IMR-90 (cell line): Measurements from ENCODE around the gene HES6. TPM values are rescaled to one million over a fixed set of nuclear protein-coding genes. Genes with fewer than 3 reads are reported as not detected.
A peak's percentile ranks its signal among the peaks of the same experiment; 100 is the strongest.

Source experiments
- ATAC-seq: fragments of 200-7000 bp; cut with Tn5 transposase; 2 replicates; pipeline ENCODE4 v1.9.1; 2020; ENCODE audit warnings: low read depth, mild to moderate bottlenecking, moderate library complexity
- BruUV-seq: library from RNA; stranded (reverse); fragments of 400-500 nt; replicated peaks from 2 replicates; lab custom pipeline; 2021; lab: Mats Ljungman, UMichigan
- CTCF ChIA-PET: fragments of 300-600 bp; formaldehyde crosslinking; extraction: SDS; loops from one replicate; lab custom pipeline; 2021; ENCODE audit warnings: antibody characterized with exemption; lab: Yijun Ruan, JAX
- POLR2A ChIA-PET: fragments of 300-600 bp; sonication (Branson Sonifier 250); formaldehyde crosslinking; loops from one replicate; lab custom pipeline; 2022; ENCODE audit warnings: antibody characterized with exemption; ENCODE audit not compliant: unreplicated experiment; lab: Charles Lee
- DNase-seq: peaks from one replicate; pipeline ENCODE4 v3.0.0; 2013
- H2AFZ ChIP-seq: replicated peaks from 2 replicates; pipeline ENCODE3; 2013; ENCODE audit warnings: low read length, mild to moderate bottlenecking; ENCODE audit not compliant: poor library complexity
- H2AK5ac ChIP-seq: 2 replicates; pipeline ENCODE4 v1.6.1; 2013; ENCODE audit warnings: low read depth, low read length, inconsistent platforms
- H2AK9ac ChIP-seq: replicated peaks from 2 replicates; pipeline ENCODE3; 2013; ENCODE audit warnings: mild to moderate bottlenecking, low read depth, low read length, moderate library complexity; ENCODE audit not compliant: poor library complexity
- H2BK120ac ChIP-seq: 2 replicates; pipeline ENCODE4 v1.6.1; 2013; ENCODE audit warnings: low read depth, low read length, inconsistent platforms
- H2BK15ac ChIP-seq: 3 replicates; pipeline ENCODE4 v1.6.1; 2013; ENCODE audit warnings: low read depth, low read length, inconsistent platforms
- H2BK20ac ChIP-seq: 2 replicates; pipeline ENCODE4 v1.6.1; 2013; ENCODE audit warnings: low read depth, mild to moderate bottlenecking, inconsistent platforms, low read length, moderate library complexity
- H2BK5ac ChIP-seq: 2 replicates; pipeline ENCODE4 v1.6.1; 2013; ENCODE audit warnings: mild to moderate bottlenecking, low read depth, low read length, inconsistent platforms; ENCODE audit not compliant: poor library complexity, severe bottlenecking
- H3K14ac ChIP-seq: replicated peaks from 2 replicates; pipeline ENCODE4 v1.6.1; 2013; ENCODE audit warnings: low read depth, low read length, inconsistent platforms
- H3K18ac ChIP-seq: 2 replicates; pipeline ENCODE4 v1.6.1; 2013; ENCODE audit warnings: low read depth, low read length, control low read depth
- H3K23ac ChIP-seq: 2 replicates; pipeline ENCODE4 v1.6.1; 2013; ENCODE audit warnings: low read depth, low read length, inconsistent platforms
- H3K27ac ChIP-seq: 2 replicates; pipeline ENCODE4 v1.5.1; 2013; ENCODE audit warnings: mild to moderate bottlenecking, control low read depth, low read length; ENCODE audit not compliant: insufficient read depth
- H3K27me3 ChIP-seq: 2 replicates; pipeline ENCODE4 v1.6.1; 2013; ENCODE audit warnings: low read length; ENCODE audit not compliant: control insufficient read depth, insufficient read depth
- H3K36me3 ChIP-seq: 2 replicates; pipeline ENCODE4 v1.6.1; 2013; ENCODE audit warnings: low read length, mixed read lengths; ENCODE audit not compliant: control insufficient read depth, insufficient read depth
- H3K4ac ChIP-seq: 2 replicates; pipeline ENCODE4 v1.6.1; 2013; ENCODE audit warnings: low read depth, low read length, inconsistent platforms
- H3K4me1 ChIP-seq: 2 replicates; pipeline ENCODE4 v1.6.1; 2013; ENCODE audit warnings: low read length, mixed read lengths; ENCODE audit not compliant: control insufficient read depth, insufficient read depth
- H3K4me2 ChIP-seq: 2 replicates; pipeline ENCODE4 v1.6.1; 2013; ENCODE audit warnings: low read depth, mild to moderate bottlenecking, control low read depth, low read length, moderate library complexity
- H3K4me3 ChIP-seq: 2 replicates; pipeline ENCODE4 v1.5.1; 2013; ENCODE audit warnings: low read depth, mild to moderate bottlenecking, control low read depth, low read length, moderate library complexity; ENCODE audit not compliant: insufficient read depth
- H3K56ac ChIP-seq: 2 replicates; pipeline ENCODE4 v1.6.1; 2013; ENCODE audit warnings: low read length, inconsistent platforms; ENCODE audit not compliant: insufficient read depth; ENCODE audit errors: extremely low read depth
- H3K79me1 ChIP-seq, 2 experiments: 2 replicates each; pipeline ENCODE4 v1.6.1; 2013; ENCODE audit warnings: low read length in 2 of 2, inconsistent platforms in 1 of 2, low read depth in 1 of 2
- H3K9ac ChIP-seq: 2 replicates; pipeline ENCODE4 v1.6.1; 2013; ENCODE audit warnings: low read depth, low read length, control low read depth
- H3K9me1 ChIP-seq: 2 replicates; pipeline ENCODE4 v1.6.1; 2013; ENCODE audit warnings: low read length, inconsistent platforms; ENCODE audit not compliant: insufficient read depth
- H3K9me3 ChIP-seq: 2 replicates; pipeline ENCODE4 v1.6.1; 2013; ENCODE audit warnings: low read length; ENCODE audit not compliant: control insufficient read depth, insufficient read depth
- H4K20me1 ChIP-seq: 2 replicates; pipeline ENCODE4 v1.6.1; 2013; ENCODE audit warnings: low read length, inconsistent platforms; ENCODE audit not compliant: insufficient read depth
- H4K5ac ChIP-seq: 2 replicates; pipeline ENCODE4 v1.6.1; 2013; ENCODE audit warnings: mild to moderate bottlenecking, low read depth, low read length, control low read depth
- H4K8ac ChIP-seq, 2 experiments: 2 replicates each; pipeline ENCODE4 v1.6.1; 2013; ENCODE audit warnings: low read depth in 2 of 2, low read length in 2 of 2, control low read depth in 1 of 2, inconsistent platforms in 1 of 2
- H4K91ac ChIP-seq: 2 replicates; pipeline ENCODE4 v1.6.1; 2013; ENCODE audit warnings: low read depth, low read length, inconsistent platforms; ENCODE audit not compliant: insufficient read depth
- CEBPB ChIP-seq: IDR thresholded peaks from 2 replicates; pipeline ENCODE4 v1.6.1; 2012; ENCODE audit warnings: low read depth, low read length, improper control_type of control experiment
- CHD1 ChIP-seq: IDR thresholded peaks from 2 replicates; pipeline ENCODE4 v1.6.1; 2012; ENCODE audit warnings: low read depth, low read length, improper control_type of control experiment
- FOS ChIP-seq: fragments of 150-350 bp; IDR thresholded peaks from 2 replicates; pipeline ENCODE4 v1.6.1; 2016; ENCODE audit warnings: low read depth, low read length
- MAFK ChIP-seq: IDR thresholded peaks from 2 replicates; pipeline ENCODE4 v1.6.1; 2012; ENCODE audit warnings: low read depth, low read length, improper control_type of control experiment
- MAZ ChIP-seq: IDR thresholded peaks from 2 replicates; pipeline ENCODE4 v1.6.1; 2012; ENCODE audit warnings: low read depth, mild to moderate bottlenecking, low read length, improper control_type of control experiment, moderate library complexity, borderline replicate concordance
- MXI1 ChIP-seq: IDR thresholded peaks from 2 replicates; pipeline ENCODE4 v1.6.1; 2012; ENCODE audit warnings: low read depth, mild to moderate bottlenecking, low read length, moderate library complexity, borderline replicate concordance
- NFE2L2 ChIP-seq: fragments of 150-350 bp; IDR thresholded peaks from 2 replicates; pipeline ENCODE4 v1.6.1; 2016; ENCODE audit warnings: low read depth, mild to moderate bottlenecking, low read length
- POLR2A ChIP-seq: IDR thresholded peaks from 2 replicates; pipeline ENCODE4 v1.6.1; 2012; ENCODE audit warnings: mild to moderate bottlenecking, low read depth, low read length
- RAD21 ChIP-seq: IDR thresholded peaks from 2 replicates; pipeline ENCODE4 v1.6.1; 2012; ENCODE audit warnings: low read length, improper control_type of control experiment
- RCOR1 ChIP-seq: IDR thresholded peaks from 2 replicates; pipeline ENCODE4 v1.6.1; 2012; ENCODE audit warnings: mild to moderate bottlenecking, low read length, improper control_type of control experiment; ENCODE audit not compliant: insufficient replicate concordance
- RFX5 ChIP-seq: IDR thresholded peaks from 2 replicates; pipeline ENCODE4 v1.8.0; 2012; ENCODE audit warnings: low read depth, mild to moderate bottlenecking, low read length, moderate library complexity
- SMC3 ChIP-seq: fragments of 150-350 bp; IDR thresholded peaks from 2 replicates; pipeline ENCODE4 v1.6.1; 2016; ENCODE audit warnings: low read depth, mild to moderate bottlenecking, antibody characterized with exemption, low read length, moderate library complexity
- WGBS, 2 experiments: methylation state at CpG; one replicate each; pipeline versions ENCODE4 v1.1.5 to v1.1.7; 2013; ENCODE audit warnings: missing lambda C conversion rate in 2 of 2; ENCODE audit not compliant: insufficient read length in 1 of 2; ENCODE audit errors: extremely low coverage in 2 of 2; 5-methylcytosine and 5-hydroxymethylcytosine counted together
- dilution Hi-C: fragments of 300-500 bp; cut with HindIII; formaldehyde crosslinking; loops from one replicate; pipeline ENCODE4 v1.14.3; 2018; ENCODE audit warnings: low sequenced_read_pairs; ENCODE audit not compliant: unreplicated experiment
- in situ Hi-C: fragments of 300-500 bp; cut with MboI; formaldehyde crosslinking; loops from 3 replicates; pipeline ENCODE4 v1.14.3; 2019; ENCODE audit warnings: low sequenced_read_pairs, inconsistent platforms, mixed read lengths
- intact Hi-C: fragments of 100-400 bp; cut with micrococcal nuclease; formaldehyde crosslinking; loops from 2 replicates; pipeline ENCODE4 v1.10.0; 2022
- polyA plus RNA-seq, 3 experiments: library from polyadenylated mRNA; depleted of rRNA; stranded (reverse); fragments of >200 nt; gene quantifications; 2 replicates each; pipeline ENCODE4 v1.2.3, GENCODE V29; 2012; ENCODE audit warnings: low replicate concordance in 1 of 3
- total RNA-seq: library from RNA; depleted of rRNA; stranded (reverse); fragments of >200 nt; gene quantifications from 2 replicates; pipeline ENCODE4 v1.2.3, GENCODE V29; 2012
- TF ChIP-seq, protein P1 (sequence below): fragments of 150-350 bp; IDR thresholded peaks from 2 replicates; pipeline ENCODE4 v1.6.1; 2017; ENCODE audit warnings: mild to moderate bottlenecking, antibody characterized with exemption, low read length, low read depth
- TF ChIP-seq, protein P2 (sequence below): fragments of 150-350 bp; IDR thresholded peaks from 2 replicates; pipeline ENCODE4 v1.6.1; 2016; ENCODE audit warnings: low read depth, mild to moderate bottlenecking, low read length, moderate library complexity, borderline replicate concordance

HES6 gene
- total and polyA plus RNA-seq, 2 of the 4 experiments (the other 2 are of a cell fraction), result 1.3 to 3.3 TPM

DNA sequence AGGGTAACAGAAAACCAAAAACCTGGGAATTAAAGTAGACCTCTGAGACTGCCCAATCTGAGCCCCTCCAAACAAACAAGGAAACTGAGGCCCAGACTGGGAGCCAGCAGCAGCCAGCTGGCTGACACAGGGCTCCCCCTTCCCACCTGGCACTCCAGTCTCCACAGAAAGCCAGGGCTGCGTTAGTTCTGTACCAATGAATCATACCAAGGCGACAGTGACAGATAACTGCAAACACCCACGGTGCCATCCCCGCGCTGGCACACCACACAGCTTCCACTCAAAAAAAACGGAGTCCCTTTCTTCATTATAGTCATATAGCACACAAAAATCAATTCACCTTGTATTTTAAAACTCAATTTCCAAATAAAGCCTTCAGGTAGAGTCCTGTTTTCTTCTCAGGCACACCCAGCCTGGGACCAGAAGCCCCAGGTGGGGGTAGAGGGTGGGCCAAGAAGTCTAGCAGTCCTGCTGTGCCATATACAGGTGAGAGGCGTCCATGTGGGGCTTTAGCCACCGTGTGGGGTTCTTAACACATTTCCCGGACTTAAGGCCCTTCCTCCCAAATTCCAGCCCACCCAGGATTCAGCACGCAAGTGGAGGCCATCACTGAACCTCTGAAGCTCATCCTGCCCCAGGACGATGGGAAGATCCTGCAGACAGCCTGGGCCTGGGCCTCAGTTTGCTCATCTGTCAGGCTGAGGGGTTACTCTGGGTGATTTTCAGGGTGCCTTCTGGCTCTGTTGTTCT lies 47.3 kb upstream of the HES6 start:
- Histone ChIP-seq H3K36me3 (no peaks in the 10 kb centered on the region), H3K4me1 (peaks cover 23% of the 10 kb centered on the region), H3K4me3 (peak overlapping the region; percentile 69; the same call in 1 of the 2 replicates), H3K79me1 (peaks cover 20 to 52% of the 10 kb centered on the region in 2 experiments), H3K23ac (no peak overlapping the region; the same call in 1 of the 2 replicates), H3K18ac (no peak overlapping the region), H2BK120ac (no peak overlapping the region), H2AK9ac (peak overlapping the region; percentile 88), H2BK5ac (no peak overlapping the region), H2AK5ac (peak overlapping the region; percentile 11; the same call in 1 of the 2 replicates), H2BK20ac (no peak overlapping the region; the same call in 1 of the 2 replicates), H4K8ac (peak overlapping the region in 1 of 2 experiments; percentile 30; a peak in 1 of 4 replicates), H3K9me3 (no peaks in the 10 kb centered on the region), H3K27me3 (no peaks in the 10 kb centered on the region), H3K4ac (no peak overlapping the region; the same call in 1 of the 2 replicates), H3K4me2 (peak overlapping the region; percentile 81), H3K14ac (0 out of 2 replicates have a peak overlapping the region, but pooled peaks have one; percentile 12), H2BK15ac (0 out of 3 replicates have a peak overlapping the region, but pooled peaks have one; percentile 7), H3K27ac (peak overlapping the region; percentile 5; the same call in 1 of the 2 replicates), H3K9ac (no peak overlapping the region), H3K56ac (no peak overlapping the region), H4K20me1 (no peaks in the 10 kb centered on the region; the same call in 1 of the 2 replicates), H2AFZ (peak overlapping the region; percentile 92), H4K5ac (no peak overlapping the region), H3K9me1 (peaks cover 14% of the 10 kb centered on the region), H4K91ac (no peak overlapping the region)
- ChIA-PET POLR2A (interaction anchor here (0.5 kb wide), 1 partner anchor 51 kb away, joined by 3 read pairs; no protein-coding TSS in a partner anchor), CTCF (interaction anchor here (0.6 kb wide), 1 partner anchor 226 kb away, joined by 3 read pairs; no protein-coding TSS in a partner anchor)
- in situ Hi-C loops (no loop called here), intact Hi-C loops (loop anchor here (5.0 to 10.0 kb wide), 2 partner anchors 145 to 612 kb away; no protein-coding TSS in a partner anchor), dilution Hi-C loops (no loop called here)
- 40% methylated on average over 2 of the region's 11 CpGs; no CpG with 5 or more reads in 1 of the 2 experiments for WGBS, 2 experiments
- BruUV-seq, result no TSS peak
- ATAC-seq (no peak), DNase-seq (no peak)
- no peak for TF ChIP-seq CEBPB
- no peak for TF ChIP-seq RAD21
- TF ChIP-seq RCOR1, result no peak
- no peak for TF ChIP-seq POLR2A
- TF ChIP-seq FOS, result no peak
- TF ChIP-seq MAFK, result no peak
- TF ChIP-seq RFX5, result no peak
- no peak for TF ChIP-seq NFE2L2
- TF ChIP-seq SMC3, result no peak
- TF ChIP-seq, protein P1, sequence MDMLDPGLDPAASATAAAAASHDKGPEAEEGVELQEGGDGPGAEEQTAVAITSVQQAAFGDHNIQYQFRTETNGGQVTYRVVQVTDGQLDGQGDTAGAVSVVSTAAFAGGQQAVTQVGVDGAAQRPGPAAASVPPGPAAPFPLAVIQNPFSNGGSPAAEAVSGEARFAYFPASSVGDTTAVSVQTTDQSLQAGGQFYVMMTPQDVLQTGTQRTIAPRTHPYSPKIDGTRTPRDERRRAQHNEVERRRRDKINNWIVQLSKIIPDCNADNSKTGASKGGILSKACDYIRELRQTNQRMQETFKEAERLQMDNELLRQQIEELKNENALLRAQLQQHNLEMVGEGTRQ, result no peak
- TF ChIP-seq MAZ, result no peak
- TF ChIP-seq, protein P2, sequence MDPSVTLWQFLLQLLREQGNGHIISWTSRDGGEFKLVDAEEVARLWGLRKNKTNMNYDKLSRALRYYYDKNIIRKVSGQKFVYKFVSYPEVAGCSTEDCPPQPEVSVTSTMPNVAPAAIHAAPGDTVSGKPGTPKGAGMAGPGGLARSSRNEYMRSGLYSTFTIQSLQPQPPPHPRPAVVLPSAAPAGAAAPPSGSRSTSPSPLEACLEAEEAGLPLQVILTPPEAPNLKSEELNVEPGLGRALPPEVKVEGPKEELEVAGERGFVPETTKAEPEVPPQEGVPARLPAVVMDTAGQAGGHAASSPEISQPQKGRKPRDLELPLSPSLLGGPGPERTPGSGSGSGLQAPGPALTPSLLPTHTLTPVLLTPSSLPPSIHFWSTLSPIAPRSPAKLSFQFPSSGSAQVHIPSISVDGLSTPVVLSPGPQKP, result no peak
- TF ChIP-seq CHD1, result no peak
- TF ChIP-seq MXI1, result no peak
